Stimulated activated CD8-positive, alpha-beta memory T cell treated with anti-CD3 and anti-CD28 coated beads, Interleukin-7, amount 100 ng/mL, for 48 hours (primary cell): Measurements from ENCODE around the gene CFDP1.
"Not testable (repeated sequence)": the region's sequence is repeated elsewhere in the genome, so short reads cannot be mapped to it uniquely, and the experiment has no call there.

Source experiments
- DNase-seq, 2 donors: peaks; one replicate each; pipeline ENCODE4 v3.0.0-alpha.2; 2020; ENCODE audit warnings: low read depth in 1 of 2; ENCODE audit errors: extremely low read depth in 1 of 2

The CFDP1 gene

GRCh38 chr16:75432828-75433731 lies at the start of gene CFDP1:
TSS of gene CFDP1 (minus strand) at chr16:75433503. CDS start at chr16:75433352, 151 bp downstream.
- peak; percentile 89 to 94 for DNase-seq

GRCh38 chr16:75482434-75483205 lies 49.3 kb upstream of the CFDP1 start:
- DNase-seq: no peak

- DNase-seq: no peak
Measured at GRCh38 chr16:75481475-75481874, 48.2 kb upstream of the CFDP1 start.

- no peak for DNase-seq
Measured at GRCh38 chr16:75479421-75479990, 46.2 kb upstream of the CFDP1 start.

GRCh38 chr16:75478480-75479345 lies 45.4 kb upstream of the CFDP1 start:
- no peak for DNase-seq

GRCh38 chr16:75477680-75478473 lies 44.6 kb upstream of the CFDP1 start:
- no peak for DNase-seq

- DNase-seq: no peak
Measured at GRCh38 chr16:75476817-75477216, 43.5 kb upstream of the CFDP1 start.

GRCh38 chr16:75475420-75475847 lies 42.1 kb upstream of the CFDP1 start:
- no peak for DNase-seq

GRCh38 chr16:75472908-75473877 lies 39.9 kb upstream of the CFDP1 start:
- DNase-seq: no peak

GRCh38 chr16:75471723-75472633 lies 38.7 kb upstream of the CFDP1 start:
- no peak for DNase-seq

- DNase-seq: no peak
Measured at GRCh38 chr16:75466760-75467159, 33.5 kb upstream of the CFDP1 start.

GRCh38 chr16:75464122-75464918 lies 31.0 kb upstream of the CFDP1 start, which contains the start of gene TMEM170A:
TSS of gene TMEM170A (minus strand) at chr16:75464689. CDS start at chr16:75464600, 89 bp downstream.
- DNase-seq: peak; percentile 96 to 97

GRCh38 chr16:75463389-75464121 lies 30.3 kb upstream of the CFDP1 start:
- not testable (repeated sequence) for DNase-seq

GRCh38 chr16:75462806-75463205 lies 29.5 kb upstream of the CFDP1 start:
- DNase-seq: no peak

GRCh38 chr16:75461575-75461974 lies 28.3 kb upstream of the CFDP1 start:
- no peak for DNase-seq

GRCh38 chr16:75460446-75460845 lies 27.1 kb upstream of the CFDP1 start:
- no peak for DNase-seq
